ENCODE data around the gene THBD.

Gene THBD, protein sequence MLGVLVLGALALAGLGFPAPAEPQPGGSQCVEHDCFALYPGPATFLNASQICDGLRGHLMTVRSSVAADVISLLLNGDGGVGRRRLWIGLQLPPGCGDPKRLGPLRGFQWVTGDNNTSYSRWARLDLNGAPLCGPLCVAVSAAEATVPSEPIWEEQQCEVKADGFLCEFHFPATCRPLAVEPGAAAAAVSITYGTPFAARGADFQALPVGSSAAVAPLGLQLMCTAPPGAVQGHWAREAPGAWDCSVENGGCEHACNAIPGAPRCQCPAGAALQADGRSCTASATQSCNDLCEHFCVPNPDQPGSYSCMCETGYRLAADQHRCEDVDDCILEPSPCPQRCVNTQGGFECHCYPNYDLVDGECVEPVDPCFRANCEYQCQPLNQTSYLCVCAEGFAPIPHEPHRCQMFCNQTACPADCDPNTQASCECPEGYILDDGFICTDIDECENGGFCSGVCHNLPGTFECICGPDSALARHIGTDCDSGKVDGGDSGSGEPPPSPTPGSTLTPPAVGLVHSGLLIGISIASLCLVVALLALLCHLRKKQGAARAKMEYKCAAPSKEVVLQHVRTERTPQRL

DNA sequence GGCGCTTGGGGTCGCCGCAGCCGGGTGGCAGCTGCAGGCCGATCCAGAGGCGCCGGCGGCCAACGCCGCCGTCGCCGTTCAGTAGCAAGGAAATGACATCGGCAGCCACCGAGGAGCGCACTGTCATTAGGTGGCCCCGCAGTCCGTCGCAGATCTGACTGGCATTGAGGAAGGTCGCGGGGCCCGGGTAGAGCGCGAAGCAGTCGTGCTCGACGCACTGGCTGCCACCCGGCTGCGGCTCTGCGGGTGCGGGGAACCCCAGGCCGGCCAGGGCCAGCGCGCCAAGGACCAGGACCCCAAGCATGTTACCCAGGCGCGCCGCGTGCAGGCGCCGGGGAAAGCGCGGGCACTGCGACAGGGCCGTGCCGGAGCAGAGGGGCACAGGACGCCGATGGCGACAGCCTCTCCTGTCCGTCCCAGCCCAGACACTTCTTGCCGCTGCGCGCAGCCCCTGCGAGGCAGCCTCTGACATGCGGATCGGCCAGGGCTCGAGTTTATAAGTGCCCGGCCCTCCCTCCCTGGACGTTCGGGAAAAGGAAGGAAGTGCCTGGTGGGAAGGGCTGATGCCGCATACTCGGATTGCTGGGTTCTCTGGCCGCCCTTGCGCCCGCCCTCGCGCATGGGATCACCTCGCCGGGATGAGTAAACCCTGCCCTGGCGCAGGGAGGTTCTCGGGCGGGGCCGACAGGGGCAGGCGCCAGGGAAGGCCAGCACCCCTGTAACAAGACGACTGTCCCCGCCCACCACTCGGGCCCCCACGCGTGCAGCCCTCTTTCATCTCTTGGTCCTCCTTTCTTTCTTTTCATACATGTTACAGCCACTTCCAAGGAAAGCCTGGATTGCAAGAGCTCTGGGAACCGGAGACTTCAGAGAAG, at the start of gene THBD:
TSS of gene THBD (minus strand) at position 472 of the 875 bp plus-strand sequence. CDS start at position 304, 168 bp downstream.
- no peak for DNase-seq

DNA sequence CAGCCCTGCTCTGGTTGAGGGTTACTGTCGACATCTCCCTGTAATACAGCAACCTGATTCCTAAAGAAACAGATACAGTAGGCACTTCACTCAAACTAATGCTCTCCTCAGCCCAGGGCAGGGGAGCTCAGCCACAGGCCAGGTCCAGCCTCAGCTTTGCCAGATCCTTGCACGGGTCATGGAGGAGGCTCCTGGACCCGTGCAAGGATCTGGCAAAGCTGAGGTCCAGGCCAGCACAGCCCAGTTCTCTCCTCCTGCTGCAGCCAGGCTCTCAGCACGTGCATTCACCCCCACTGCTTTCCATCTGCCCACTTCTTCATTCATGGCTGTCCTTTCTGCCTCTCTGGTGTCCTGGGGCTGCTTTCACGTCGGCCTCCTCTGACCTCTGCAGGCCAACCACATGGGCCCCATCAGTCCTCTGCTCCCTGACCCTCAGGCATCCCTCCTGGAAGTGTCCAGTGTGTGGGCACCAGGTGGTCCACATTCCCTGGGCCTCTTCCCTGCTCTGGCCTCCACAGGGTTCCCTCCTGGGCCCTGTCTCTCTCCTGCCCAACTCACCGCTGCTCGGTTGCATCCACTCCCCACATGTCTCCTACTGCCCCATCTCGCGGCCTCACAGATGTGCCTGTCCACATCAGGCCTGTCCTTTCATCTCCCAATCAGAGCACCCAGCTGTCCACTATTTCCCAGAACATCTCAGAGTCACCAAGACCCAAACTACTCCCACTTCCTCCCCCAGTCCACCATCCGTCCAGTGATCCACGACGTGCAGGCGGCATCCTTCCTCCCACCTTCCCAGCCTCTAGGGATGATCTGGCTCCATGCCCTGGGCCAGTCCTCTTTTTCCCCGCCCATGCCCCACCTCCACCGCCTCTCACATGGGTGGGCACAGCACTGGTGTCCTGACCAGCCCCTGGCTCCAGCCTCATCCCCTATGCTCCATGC, 48.4 kb upstream of the THBD start:
- DNase-seq, result no peak

DNA sequence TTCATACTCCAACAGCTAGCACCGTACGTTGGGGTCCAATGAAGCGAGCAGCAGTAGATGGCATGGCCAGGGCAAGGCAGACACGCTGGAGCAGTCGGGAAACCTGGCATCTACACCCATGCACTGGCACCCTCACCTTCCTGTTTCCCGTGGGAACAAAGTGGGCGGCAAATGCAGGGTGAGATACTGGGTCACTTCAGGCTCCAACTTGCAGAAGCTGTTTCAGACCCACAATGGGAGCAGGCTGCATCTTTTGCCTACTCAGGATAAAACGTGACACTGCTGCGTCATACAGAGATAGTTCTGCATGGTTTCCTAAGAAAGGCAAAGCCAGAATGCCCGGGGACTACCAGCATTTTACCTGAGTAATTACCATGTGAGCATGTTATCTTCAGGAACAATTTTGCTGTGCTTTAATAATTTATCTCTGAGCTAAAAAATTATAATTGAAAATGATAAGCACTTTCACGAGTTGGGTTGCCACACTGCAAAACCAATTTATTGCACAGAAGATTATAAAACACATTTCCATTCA, 47.6 kb upstream of the THBD start:
- DNase-seq, result no peak

DNA sequence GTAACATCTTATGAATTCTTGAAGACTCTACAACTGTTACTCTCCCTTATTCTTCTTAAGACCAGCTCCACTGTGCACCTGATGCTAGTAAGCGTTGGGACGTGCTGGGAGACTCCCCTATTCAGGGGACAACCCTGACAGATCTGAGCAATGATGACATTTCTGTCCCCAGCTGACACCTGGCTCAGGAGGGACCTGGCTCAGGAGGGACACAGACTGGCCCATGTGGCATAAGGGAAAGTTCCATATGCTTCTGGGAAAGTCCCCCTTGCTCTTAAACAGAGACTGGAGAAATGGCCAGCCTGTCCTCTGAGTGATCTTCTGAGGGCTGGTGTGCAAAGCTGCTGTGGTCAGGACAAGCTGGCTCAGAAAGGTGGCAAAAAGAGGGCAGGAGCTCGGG, 46.6 kb upstream of the THBD start:
- DNase-seq, result no peak

DNA sequence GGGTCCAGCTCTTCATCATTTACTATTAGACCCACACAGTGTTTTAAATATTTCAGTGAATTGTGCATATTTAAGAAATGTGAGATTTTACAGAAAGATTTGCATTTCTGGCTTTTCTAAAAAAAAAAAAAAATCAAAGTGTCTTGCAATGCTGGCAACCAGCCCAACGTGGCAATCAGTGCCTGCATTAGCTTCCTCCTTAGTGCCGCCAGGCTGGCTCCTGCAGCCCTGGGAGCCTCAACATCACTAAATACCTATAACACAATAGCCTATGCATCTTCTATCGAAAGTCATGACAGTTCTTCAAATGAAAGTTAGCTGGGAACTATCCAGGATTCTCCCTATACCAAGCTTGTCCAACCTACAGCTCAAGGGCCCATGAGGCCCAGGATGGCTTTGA, 46.0 kb upstream of the THBD start:
- no peak for DNase-seq

DNA sequence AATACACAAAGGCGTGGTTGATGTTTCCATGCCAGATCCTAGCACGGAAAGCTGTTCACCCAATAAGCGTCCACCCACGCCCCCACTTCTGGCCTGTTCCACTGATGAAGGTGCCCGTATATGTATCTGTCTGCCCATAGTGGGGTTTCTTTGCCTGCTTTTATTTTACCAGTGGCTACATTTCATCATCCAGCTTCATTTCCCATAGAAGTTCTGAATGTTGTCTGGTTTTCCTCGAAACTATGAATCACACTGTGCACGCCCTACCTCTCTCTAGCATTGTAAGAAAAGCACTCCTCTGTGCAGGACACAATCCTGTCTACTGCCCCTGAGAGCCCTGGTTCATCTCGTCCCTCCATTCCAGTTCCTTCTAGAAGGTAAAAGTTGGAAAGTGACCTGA, 45.5 kb upstream of the THBD start:
- no peak for DNase-seq

DNA sequence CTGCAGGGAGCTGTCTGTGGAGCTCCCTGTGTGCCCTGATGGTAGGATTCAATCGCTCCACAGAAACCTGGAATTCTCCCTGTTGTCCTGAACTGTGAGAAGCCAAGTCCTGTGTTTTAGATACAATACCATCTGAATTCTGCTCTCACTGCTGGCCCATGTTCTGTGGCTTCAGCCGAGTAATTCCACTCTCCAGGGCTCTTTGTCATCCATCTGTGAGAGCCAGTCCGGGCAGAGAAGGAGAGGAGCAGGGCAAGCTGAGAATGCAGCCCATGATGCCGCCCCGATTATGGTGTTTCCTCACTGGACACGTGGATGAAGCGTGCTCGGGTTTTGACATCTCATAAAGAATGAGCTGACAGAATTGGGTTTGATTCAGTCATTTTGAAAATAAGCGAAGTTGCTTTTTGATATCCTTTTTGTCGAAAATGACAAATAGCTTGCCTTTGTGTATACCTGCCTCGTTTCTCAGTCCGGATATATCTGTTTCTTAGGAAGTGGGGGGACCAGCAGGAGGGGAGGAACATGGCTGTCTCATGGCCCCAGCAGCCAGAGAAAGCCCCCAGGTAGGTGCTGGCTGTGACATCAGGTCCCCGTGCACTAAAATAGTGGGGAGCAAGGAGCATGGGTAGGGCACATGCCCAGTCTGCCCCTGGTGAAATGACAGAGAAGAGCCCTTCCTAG, 44.9 kb upstream of the THBD start:
- DNase-seq, result no peak

DNA sequence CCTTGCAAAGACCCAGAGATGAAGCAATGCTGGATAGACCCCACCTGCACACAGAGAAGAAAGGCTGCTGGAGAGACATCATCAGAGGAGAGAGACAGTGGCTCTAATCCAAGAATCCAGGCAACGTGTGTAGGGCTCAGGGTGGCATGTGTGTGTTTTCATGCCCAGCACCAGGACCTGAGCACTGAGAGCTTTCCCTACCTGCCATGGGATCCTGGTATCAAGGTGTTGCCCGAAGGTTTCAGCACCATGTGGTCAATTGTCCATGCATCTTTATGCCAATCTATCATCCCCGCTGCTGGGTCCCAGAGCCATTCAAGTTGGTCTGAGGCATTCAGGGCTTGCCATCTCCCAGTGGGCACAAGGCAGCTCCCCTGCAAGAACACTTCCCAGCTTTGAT, 44.1 kb upstream of the THBD start:
- no peak for DNase-seq

DNA sequence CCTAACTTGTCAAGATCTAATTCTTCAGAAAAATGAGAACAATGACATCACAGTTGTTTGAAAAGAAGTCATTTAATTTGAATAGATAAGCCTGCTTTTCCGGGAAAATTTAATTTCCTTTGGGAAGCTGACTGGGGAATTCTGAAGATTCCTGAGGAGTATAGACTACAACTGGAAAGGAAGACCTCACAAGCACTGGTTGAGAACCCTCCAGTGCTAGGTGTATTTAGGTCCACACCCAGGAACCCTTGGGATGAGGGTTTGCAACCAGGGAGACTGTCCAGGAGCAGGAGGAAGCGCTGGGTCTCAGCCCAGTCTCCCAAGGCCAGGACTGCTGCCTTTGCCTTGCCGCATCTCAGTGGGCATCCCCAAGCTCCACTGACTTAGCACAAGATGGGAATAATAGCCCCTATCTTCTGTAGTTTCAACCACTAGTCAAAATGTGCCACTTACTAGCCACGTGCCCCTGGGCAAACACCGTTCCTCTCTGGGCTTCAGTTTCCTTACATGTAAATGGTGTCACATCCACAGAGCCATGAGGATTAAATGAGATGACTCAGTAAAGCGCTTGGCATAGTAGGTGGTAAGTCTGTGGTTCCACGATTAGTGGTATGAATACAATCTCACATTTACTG, 43.5 kb upstream of the THBD start:
- no peak for DNase-seq

DNA sequence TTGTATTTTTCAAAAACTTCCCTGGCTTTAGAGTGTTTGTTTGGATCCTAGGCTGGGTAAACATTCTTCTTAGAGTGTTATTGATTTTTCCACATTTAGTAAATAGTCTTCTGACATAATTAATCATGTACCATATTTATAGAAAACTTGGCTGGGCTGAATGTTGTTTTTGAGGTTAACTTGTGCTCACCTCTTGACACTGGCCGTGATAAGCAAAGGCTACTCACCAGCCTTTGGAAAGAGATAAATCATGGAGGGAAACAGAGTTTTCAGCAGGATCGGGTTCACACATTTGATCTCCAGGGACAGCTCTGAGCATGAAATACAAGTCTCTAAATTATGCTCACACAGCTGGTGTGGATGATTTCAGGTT, 42.9 kb upstream of the THBD start:
- no peak for DNase-seq

DNA sequence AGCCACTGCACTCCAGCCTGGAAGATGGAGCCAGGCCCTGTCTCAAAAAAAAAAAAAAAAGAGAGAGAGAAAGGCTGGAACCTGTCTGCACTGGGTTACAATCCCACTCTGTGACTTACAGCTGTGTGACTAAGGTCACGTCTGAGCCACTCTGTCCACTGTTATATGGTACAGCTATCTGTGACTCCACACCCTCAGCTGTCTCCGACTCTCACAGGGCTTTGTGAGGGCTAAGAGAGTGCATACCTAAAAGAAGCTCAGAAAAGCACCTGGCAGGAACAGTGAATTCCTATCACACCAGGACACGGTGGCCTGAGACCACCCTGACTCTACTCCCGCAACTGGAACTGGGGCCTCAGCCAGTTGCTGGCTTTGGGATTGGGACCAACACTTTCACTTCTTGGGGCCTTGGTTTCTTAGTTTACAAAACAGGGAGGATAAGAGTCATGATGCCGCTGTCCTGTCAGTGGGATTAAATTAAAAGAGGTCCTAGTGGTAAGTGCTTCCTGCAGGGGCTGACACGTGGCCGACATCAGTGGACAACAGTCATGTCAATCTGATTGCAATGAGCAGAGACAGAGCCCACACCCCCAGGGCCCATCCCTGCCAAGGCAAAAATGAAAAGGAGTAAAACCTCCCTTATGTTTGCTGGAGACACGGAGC, 42.4 kb upstream of the THBD start:
- no peak for DNase-seq

DNA sequence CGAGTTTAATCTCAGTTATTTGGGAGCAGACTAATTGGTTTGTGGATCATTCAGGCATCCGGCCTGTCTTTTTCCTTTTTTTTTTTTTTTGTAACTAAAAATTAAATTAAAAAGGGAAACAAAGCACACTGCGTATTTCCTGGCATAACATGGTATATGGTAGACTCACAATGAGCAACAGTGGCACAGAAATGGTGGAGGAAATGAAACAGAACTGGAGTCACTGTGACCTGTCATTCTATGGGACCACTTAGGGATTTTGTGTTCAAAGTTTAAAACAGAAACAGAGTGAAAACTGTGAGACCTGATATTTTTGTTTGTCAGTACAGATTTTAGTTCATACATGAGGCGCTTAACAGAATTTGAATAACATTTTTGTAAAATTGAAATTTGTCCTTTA, 41.4 kb upstream of the THBD start:
- DNase-seq, result no peak

DNA sequence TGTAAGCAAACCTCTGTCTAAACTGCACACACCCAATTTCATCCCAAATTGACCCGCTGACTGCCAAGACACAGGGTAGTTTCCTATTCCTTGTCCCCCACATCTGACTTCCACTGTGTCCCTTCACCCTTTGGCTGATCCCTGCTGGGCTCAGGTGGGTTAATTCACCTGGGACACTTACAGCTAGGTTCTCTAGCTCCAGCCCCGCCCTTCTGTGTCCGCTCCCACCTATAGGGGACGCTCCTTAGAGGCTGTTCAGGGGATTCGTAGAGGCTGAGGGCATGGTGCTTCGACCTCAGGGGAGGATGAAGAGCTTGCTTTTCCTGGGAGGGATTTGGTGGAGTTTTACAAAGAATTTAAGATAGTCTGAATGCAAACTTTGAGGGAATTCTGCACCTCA, 40.7 kb upstream of the THBD start:
- no peak for DNase-seq

DNA sequence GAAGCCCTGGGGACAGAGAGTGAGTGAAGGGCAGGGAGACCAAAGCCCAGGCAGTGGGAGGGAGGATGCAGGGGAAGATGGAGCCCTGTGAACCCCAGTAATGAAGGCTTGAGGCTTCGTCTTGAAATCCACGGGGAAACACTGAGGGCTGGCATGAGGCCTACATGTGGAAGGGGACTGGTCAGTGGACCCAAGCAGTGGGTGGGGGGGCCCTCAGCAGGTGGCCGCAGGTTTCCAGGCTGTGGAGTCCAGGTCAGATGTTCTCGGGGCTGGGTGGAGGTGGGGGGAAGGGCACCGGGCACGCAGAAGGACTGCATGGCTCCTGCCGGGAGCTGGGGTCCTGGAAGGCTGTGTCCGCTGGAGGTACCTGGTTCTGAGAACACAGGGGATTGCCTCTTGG, 39.4 kb upstream of the THBD start:
- no peak for DNase-seq

DNA sequence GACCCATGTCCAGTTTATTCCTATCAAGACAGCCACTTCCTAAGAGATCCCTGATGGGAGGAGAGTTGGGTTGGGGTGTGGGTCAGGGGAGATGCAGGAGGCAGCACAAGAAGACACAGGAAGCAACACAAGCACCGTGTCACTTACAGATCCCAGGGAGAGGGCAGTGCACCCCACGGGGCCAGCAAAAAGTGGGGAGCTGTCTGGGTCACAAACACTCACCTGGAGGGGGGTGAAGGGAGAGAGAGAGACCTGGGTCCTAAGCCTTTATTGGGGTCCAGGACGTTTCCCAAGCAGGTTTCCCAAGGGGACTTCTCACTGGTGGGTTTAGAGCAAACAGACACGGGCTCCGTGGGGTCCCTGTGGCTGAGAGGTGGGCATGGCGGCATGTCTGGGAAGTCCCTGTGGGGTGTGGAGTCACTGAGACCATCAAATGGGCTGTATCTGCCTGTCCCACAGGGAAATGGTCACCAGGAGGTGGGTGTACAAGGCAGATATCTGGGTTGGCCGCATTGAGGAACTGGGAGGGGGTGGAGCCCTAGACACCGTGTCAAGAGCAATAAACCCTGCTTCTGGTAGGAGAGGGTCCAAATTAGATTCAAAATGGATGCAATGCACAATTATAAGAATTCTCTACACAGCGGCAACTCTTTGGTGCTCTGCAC, 38.2 kb upstream of the THBD start:
- no peak for DNase-seq

DNA sequence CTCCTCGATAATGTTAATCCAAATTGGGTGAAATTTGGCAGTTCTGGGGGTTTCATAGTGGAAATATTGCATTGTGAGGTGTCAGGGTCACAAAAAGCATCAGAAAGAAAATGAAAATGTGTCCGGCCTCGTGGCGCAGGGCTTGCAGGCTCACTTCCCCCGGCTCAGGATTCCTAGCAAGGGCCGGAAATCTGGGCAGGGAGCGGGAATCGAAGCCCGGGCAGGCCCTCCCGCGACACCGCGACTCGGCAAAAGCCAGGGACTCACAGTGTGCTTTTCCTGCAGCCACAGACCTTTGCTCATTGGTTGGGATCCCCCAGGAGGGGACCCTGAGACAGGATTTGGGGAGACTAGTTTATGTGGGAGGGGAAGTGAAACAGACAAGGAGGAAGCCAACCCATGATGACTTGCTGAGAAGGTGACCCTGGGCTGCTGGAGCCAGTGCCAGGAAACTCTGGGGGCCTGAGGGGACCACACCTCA, 37.5 kb upstream of the THBD start:
- no peak for DNase-seq

DNA sequence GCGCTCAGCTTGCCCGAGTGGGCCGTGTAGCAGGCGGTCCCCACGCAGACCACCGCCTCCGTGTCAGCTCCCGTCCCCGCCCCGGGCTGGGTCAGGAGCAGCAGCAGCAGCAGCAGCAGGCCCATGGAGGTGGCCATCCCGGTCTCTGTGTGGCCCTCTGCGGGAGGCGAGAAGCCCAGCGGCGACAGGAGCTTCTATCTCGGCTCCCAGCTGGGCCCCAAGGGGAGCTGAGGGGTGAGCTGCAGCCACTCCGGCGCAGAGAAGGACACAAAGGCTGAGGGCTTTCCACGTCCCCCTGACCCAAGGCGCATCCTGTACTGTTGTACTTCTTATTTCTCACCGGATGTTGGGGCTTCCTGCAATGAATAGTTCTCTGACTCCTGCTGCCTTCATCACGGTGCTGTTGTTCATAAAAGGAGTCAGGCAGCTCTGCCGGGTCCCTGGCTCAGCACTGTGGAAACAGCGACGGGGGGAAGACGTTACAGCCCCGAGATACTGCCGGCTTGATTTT, 36.6 kb upstream of the THBD start, which contains the start of gene CD93:
TSS of gene CD93 (minus strand) at position 269 of the 511 bp plus-strand sequence. CDS start at position 137, 132 bp downstream.
- no peak for DNase-seq

DNA sequence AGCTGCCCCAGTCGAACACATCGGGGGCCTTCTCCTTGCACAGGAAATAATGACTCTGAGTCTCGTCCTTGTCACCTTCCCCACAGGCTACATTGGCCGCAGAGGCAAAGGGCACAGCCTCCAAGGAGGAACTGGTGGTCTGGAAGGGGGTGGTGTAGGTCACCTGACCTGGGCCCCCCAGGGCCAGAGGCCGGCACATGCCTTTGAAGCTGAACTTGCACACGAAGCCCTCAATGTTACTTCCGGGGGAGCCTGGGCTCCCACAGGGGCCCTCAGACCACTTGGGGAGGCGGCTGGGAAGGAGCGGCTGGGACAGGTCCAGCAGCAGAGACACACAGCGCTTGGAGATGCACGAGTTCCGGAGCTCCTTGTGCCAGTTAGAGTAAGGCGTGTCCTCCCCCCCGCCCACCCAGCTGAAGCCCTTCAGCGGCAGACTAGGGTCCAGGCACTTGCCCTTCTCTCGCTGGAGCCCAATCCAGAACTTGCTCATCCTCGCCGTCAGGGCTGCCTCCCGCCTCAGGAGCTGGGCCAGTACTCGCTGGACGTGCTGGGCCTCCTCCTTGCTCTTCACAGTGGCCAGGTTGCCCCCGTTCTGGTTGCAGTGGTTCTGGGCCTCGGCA, 36.1 kb upstream of the THBD start:
- DNase-seq, result no peak

DNA sequence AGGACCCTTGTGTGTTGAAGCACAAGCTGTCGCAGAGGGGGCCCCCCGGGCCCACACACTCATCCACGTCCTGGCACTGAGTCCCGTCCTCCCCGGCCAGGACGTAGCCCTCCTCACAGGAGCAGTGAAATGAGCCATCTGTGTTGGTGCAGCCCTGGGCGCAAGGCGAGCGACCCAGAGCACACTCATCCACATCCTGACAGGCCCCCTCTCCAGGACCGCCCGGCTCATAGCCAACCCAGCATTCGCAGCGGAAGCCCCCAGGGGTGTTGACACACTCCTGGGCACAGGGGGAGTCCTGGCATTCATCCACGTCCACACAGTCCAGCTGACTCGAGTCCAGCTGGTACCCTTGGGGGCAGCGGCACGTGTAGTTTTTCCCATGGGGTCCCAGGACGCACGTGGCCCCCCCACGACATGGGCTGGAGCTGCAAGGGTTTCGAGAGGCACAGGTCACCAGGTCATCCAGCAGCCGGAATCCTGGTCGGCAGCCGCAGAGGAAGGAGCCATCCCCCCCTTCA, 35.4 kb upstream of the THBD start:
- DNase-seq, result no peak
